H54 (cell line): ENCODE measurements around the gene PAK1.

ENCODE experiments used
- DNase-seq: peaks from one replicate; pipeline ENCODE4 v3.0.0; 2011; ENCODE audit warnings: low spot score, mixed read lengths; ENCODE audit not compliant: insufficient read length
- FAIRE-seq: peaks from 3 replicates; lab custom pipeline; 2011; peaks lifted over from hg19 to GRCh38; lab: Jason Lieb, UNC
- POLR2A ChIP-seq: IDR thresholded peaks from 2 replicates; pipeline ENCODE4 v1.6.1; 2011; ENCODE audit warnings: low read depth, mild to moderate bottlenecking, low read length

PAK1 gene

GRCh38 chr11:77411717-77412441 is 62.0 kb downstream of the PAK1 start:
- DNase-seq (peak; percentile 80), FAIRE-seq (peak; percentile 80)
- peak; percentile 86 for TF ChIP-seq POLR2A

- peak; percentile 6 for DNase-seq
- FAIRE-seq = no peak
- TF ChIP-seq POLR2A = no peak
Measured at GRCh38 chr11:77411137-77411707, 62.7 kb downstream of the PAK1 start.

DNA sequence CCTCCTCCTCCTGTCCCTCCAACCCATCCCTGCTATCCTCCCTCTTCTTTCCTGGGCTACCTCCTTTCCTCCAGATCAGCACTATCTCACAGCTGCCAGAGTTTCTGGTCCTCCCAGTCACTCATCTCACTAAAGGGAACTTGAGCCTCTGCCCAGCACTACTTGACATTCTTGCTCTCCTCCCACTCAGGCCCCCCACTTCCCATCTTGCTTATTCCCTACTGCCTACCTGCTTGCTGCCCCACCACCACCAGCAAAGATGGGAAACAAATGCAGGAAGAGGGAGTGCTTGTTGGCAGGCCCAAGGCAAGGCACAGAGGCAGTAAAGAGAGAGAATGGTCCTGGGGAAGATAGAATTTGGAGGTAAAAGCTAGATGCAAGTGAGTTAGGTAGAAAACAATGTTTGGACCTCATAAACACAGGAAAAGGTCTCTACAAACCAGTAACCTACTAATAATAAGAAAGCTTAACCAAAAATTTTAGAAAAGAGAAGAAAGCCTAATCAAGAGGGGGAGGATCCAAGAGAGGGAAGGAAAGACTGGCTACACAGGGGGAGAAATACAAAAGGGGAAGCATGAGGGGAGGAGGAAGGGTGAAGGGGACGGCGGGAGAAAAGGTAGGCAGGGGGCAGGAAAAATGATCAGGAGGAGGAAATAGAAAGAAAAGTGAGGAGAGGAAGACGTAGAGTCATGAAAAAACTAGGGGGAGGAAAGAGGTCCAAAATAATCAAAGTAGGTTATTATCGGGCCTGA is 63.6 kb downstream of the PAK1 start:
- FAIRE-seq = no peak

GRCh38 chr11:77409046-77409445 is 64.8 kb downstream of the PAK1 start:
- no peak for FAIRE-seq

More for the DNA sequence above, 63.6 kb downstream of the PAK1 start:
- no peak for TF ChIP-seq POLR2A
- DNase-seq = no peak

DNA sequence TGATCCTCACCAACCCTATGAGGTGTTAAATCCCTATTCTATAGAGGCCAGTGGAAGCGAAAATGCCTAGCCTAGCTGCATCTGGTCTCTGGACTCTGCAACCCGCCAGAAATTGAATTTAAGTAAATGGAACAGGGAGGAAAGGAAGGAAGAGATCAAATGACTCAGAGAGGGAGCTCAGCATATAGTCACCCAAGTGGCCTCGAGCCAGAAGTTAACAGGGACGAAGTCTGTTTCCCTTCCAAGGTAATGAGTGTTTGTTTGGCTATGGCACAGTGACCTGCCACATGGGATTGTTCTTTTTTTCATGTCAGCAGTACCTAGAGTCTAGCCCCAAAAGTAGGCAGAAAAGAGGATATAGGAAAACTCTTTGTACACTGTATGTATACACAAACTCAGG is 66.3 kb downstream of the PAK1 start:
- peak; percentile 97 for FAIRE-seq
- peak; percentile 47 for DNase-seq
- no peak for TF ChIP-seq POLR2A

More at GRCh38 chr11:77409046-77409445, 64.8 kb downstream of the PAK1 start:
- no peak for TF ChIP-seq POLR2A
- DNase-seq = no peak

- FAIRE-seq = no peak
Measured at GRCh38 chr11:77406396-77406795, 67.5 kb downstream of the PAK1 start.

DNA sequence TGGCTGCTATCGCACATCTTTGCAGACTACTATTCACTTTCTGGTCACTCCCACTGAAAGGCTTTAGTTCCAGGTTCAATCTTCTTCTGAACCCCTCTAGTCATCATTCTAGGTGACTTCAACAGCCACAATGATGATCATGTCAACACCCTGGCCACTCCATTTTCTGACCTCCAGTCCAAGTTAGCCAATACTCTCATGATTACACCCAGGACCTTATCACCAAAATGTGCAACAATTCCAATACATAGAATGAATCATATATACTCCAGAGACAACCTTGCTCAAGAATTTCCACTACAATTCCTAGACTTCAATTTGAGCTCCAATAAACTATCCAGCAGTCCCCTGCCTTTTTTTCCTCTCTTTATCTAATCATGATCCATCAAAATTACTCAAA is 70.7 kb downstream of the PAK1 start:
- DNase-seq (no peak), FAIRE-seq (no peak)
- TF ChIP-seq POLR2A = no peak

More at GRCh38 chr11:77406396-77406795, 67.5 kb downstream of the PAK1 start:
- no peak for TF ChIP-seq POLR2A
- no peak for DNase-seq

GRCh38 chr11:77402218-77402556 is 71.7 kb downstream of the PAK1 start:
- FAIRE-seq = no peak
- no peak for TF ChIP-seq POLR2A
- no peak for DNase-seq

- DNase-seq (no peak), FAIRE-seq (no peak)
- TF ChIP-seq POLR2A = no peak
Measured at GRCh38 chr11:77401486-77402217, 72.2 kb downstream of the PAK1 start.

- FAIRE-seq (no peak), DNase-seq (no peak)
- no peak for TF ChIP-seq POLR2A
Measured at GRCh38 chr11:77400775-77401449, 73.0 kb downstream of the PAK1 start.

- DNase-seq = no peak
- TF ChIP-seq POLR2A = no peak
- FAIRE-seq = no peak
Measured at GRCh38 chr11:77400271-77400670, 73.6 kb downstream of the PAK1 start.

GRCh38 chr11:77397631-77398030 is 76.3 kb downstream of the PAK1 start:
- no peak for DNase-seq
- no peak for FAIRE-seq
- TF ChIP-seq POLR2A = no peak

DNA sequence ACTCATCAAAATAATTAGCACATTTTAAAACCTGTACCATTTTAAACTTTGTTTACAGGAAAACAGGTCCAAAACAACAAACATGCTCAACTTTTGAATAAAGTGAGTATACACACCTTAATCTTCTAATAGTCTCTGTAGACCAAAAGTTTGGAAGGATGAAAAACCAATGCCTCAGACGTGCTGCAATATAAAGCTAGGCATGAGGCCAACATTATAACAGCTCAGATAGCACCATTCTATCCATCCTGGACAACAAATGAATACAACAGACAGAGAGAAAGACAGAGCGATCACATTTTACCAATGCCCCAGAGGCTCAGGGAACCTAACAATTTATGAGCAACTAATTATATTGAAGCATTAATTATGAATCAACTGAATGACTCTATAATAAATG is 77.0 kb downstream of the PAK1 start:
- no peak for TF ChIP-seq POLR2A
- DNase-seq (no peak), FAIRE-seq (no peak)
